SK-N-SH treated with all-trans-retinoic acid at 6 μM for 48 hours (cell line): ENCODE results near the gene EXOC4.

Experiments
- ATAC-seq: fragments of 200-7000 bp; cut with Tn5 transposase; 3 replicates; pipeline ENCODE4 v1.9.1; 2020; ENCODE audit warnings: mild to moderate bottlenecking, moderate library complexity
- ARNTL ChIP-seq: fragments of 450-650 bp; formaldehyde crosslinking; IDR thresholded peaks from 2 replicates; pipeline ENCODE4 v1.5.0; 2020; ENCODE audit warnings: low read depth, mild to moderate bottlenecking, moderate library complexity, borderline replicate concordance
- BACH2 ChIP-seq: fragments of 250-450 bp; sonication (Bioruptor Pico); IDR thresholded peaks from 2 replicates; pipeline ENCODE4 v1.9.0; 2021; ENCODE audit warnings: mild to moderate bottlenecking, borderline replicate concordance
- CSDC2 ChIP-seq: fragments of 250-450 bp; sonication (Bioruptor Pico); IDR thresholded peaks from 2 replicates; pipeline ENCODE4 v1.5.0; 2020; ENCODE audit warnings: mild to moderate bottlenecking, moderate library complexity
- CSRNP3 ChIP-seq: fragments of 250-450 bp; sonication (Bioruptor Pico); IDR thresholded peaks from 2 replicates; pipeline ENCODE4 v1.5.1; 2021; ENCODE audit warnings: mild to moderate bottlenecking, moderate library complexity
- GLIS3 ChIP-seq: fragments of 250-450 bp; sonication (Bioruptor Pico); IDR thresholded peaks from 2 replicates; pipeline ENCODE4 v1.5.0; 2020; ENCODE audit warnings: mild to moderate bottlenecking, moderate library complexity
- ISL1 ChIP-seq: fragments of 250-450 bp; sonication (Bioruptor Pico); IDR thresholded peaks from 2 replicates; pipeline ENCODE4 v2.1.2; 2022; ENCODE audit warnings: mild to moderate bottlenecking, moderate library complexity
- OSR1 ChIP-seq: fragments of 250-450 bp; sonication (Bioruptor Pico); IDR thresholded peaks from 2 replicates; pipeline ENCODE4 v1.8.0; 2022; ENCODE audit warnings: moderate library complexity, mild to moderate bottlenecking, inconsistent platforms
- POU6F1 ChIP-seq: fragments of 250-450 bp; sonication (Bioruptor Pico); IDR thresholded peaks from 2 replicates; pipeline ENCODE4 v1.8.0; 2021; ENCODE audit warnings: low read depth, mild to moderate bottlenecking, moderate library complexity, borderline replicate concordance
- RARB ChIP-seq: fragments of 250-450 bp; sonication (Bioruptor Pico); IDR thresholded peaks from 2 replicates; pipeline ENCODE4 v1.8.0; 2021; ENCODE audit warnings: mild to moderate bottlenecking, moderate library complexity
- SNAI2 ChIP-seq: fragments of 250-450 bp; sonication (Bioruptor Pico); IDR thresholded peaks from 2 replicates; pipeline ENCODE4 v1.5.0; 2020; ENCODE audit warnings: mild to moderate bottlenecking, moderate library complexity
- TCF4 ChIP-seq: fragments of 250-450 bp; sonication (Bioruptor Pico); IDR thresholded peaks from 2 replicates; pipeline ENCODE4 v1.8.0; 2021; ENCODE audit warnings: mild to moderate bottlenecking, moderate library complexity, borderline replicate concordance
- TOX ChIP-seq: fragments of 250-450 bp; sonication (Bioruptor Pico); IDR thresholded peaks from 2 replicates; pipeline ENCODE4 v1.8.0; 2021; ENCODE audit warnings: mild to moderate bottlenecking, moderate library complexity, borderline replicate concordance
- TSHZ2 ChIP-seq: fragments of 250-450 bp; sonication (Bioruptor Pico); IDR thresholded peaks from 2 replicates; pipeline ENCODE4 v1.5.0; 2020; ENCODE audit warnings: mild to moderate bottlenecking, moderate library complexity
- ZC3H10 ChIP-seq: fragments of 250-450 bp; sonication (Bioruptor Pico); IDR thresholded peaks from 2 replicates; pipeline ENCODE4 v1.5.1; 2021; ENCODE audit warnings: mild to moderate bottlenecking, moderate library complexity
- ZFP3 ChIP-seq: fragments of 250-450 bp; sonication (Bioruptor Pico); IDR thresholded peaks from 2 replicates; pipeline ENCODE4 v1.5.0; 2020; ENCODE audit warnings: mild to moderate bottlenecking, moderate library complexity
- ZFP30 ChIP-seq: fragments of 450-650 bp; formaldehyde crosslinking; IDR thresholded peaks from 2 replicates; pipeline ENCODE4 v1.5.0; 2022; ENCODE audit warnings: mild to moderate bottlenecking, moderate library complexity
- ZNF565 ChIP-seq: fragments of 450-650 bp; formaldehyde crosslinking; conservative IDR thresholded peaks from 2 replicates; pipeline ENCODE4 v1.5.0; 2020; ENCODE audit warnings: low read depth, mild to moderate bottlenecking, moderate library complexity
- ZNF70 ChIP-seq: fragments of 450-650 bp; formaldehyde crosslinking; IDR thresholded peaks from 2 replicates; pipeline ENCODE4 v1.5.0; 2020; ENCODE audit warnings: mild to moderate bottlenecking, moderate library complexity
- ZNF8 ChIP-seq: fragments of 450-650 bp; formaldehyde crosslinking; IDR thresholded peaks from 2 replicates; pipeline ENCODE4 v1.5.0; 2020; ENCODE audit warnings: mild to moderate bottlenecking, moderate library complexity
- TF ChIP-seq, protein P1 (sequence below): fragments of 250-450 bp; sonication (Bioruptor Pico); IDR thresholded peaks from 2 replicates; pipeline ENCODE4 v1.8.0; 2020; ENCODE audit warnings: mild to moderate bottlenecking, moderate library complexity, borderline replicate concordance
- TF ChIP-seq, protein P2 (sequence below): fragments of 250-450 bp; sonication (Bioruptor Pico); IDR thresholded peaks from 2 replicates; pipeline ENCODE4 v1.5.1; 2020; ENCODE audit warnings: low read depth, mild to moderate bottlenecking, moderate library complexity

The EXOC4 gene

DNA sequence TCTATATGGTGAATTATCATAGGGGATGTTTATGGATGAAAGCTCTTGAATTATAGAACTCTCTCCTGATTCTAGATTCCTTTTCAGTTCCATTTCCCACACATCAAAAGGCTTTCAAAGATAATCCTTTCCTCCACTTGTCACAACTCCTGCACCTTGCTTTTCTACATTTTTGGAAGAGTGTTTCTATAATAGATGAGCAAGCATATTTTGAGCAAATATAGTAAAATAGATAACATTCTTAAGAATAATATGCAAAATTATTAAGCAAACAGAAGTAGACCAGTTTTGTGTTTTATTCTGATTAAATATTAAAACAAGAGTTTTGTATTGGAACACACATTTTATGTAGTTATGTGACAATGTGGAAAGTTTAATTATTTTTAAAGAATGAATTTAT lies 340.7 kb downstream of the EXOC4 start:
- ATAC-seq = no peak
- no peak for TF ChIP-seq TOX
- TF ChIP-seq ZNF70 = no peak
- no peak for TF ChIP-seq POU6F1 (CRISPR knock-in tag)
- TF ChIP-seq OSR1 = no peak
- no peak for TF ChIP-seq ZFP3
- TF ChIP-seq CSDC2 = no peak
- no peak for TF ChIP-seq ISL1 (CRISPR knock-in tag)
- no peak for TF ChIP-seq TSHZ2
- TF ChIP-seq BACH2 (CRISPR knock-in tag) = no peak
- TF ChIP-seq RARB (CRISPR knock-in tag) = no peak
- TF ChIP-seq, protein P1, sequence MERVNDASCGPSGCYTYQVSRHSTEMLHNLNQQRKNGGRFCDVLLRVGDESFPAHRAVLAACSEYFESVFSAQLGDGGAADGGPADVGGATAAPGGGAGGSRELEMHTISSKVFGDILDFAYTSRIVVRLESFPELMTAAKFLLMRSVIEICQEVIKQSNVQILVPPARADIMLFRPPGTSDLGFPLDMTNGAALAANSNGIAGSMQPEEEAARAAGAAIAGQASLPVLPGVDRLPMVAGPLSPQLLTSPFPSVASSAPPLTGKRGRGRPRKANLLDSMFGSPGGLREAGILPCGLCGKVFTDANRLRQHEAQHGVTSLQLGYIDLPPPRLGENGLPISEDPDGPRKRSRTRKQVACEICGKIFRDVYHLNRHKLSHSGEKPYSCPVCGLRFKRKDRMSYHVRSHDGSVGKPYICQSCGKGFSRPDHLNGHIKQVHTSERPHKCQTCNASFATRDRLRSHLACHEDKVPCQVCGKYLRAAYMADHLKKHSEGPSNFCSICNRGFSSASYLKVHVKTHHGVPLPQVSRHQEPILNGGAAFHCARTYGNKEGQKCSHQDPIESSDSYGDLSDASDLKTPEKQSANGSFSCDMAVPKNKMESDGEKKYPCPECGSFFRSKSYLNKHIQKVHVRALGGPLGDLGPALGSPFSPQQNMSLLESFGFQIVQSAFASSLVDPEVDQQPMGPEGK (CRISPR knock-in tag) = no peak
- no peak for TF ChIP-seq ARNTL (CRISPR knock-in tag)
- no peak for TF ChIP-seq SNAI2
- TF ChIP-seq ZNF8 (CRISPR knock-in tag) = no peak
- TF ChIP-seq GLIS3 (CRISPR knock-in tag) = no peak
- TF ChIP-seq, protein P2, sequence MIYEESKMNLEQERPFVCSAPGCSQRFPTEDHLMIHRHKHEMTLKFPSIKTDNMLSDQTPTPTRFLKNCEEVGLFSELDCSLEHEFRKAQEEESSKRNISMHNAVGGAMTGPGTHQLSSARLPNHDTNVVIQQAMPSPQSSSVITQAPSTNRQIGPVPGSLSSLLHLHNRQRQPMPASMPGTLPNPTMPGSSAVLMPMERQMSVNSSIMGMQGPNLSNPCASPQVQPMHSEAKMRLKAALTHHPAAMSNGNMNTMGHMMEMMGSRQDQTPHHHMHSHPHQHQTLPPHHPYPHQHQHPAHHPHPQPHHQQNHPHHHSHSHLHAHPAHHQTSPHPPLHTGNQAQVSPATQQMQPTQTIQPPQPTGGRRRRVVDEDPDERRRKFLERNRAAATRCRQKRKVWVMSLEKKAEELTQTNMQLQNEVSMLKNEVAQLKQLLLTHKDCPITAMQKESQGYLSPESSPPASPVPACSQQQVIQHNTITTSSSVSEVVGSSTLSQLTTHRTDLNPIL (CRISPR knock-in tag) = no peak

- no peak for ATAC-seq
- TF ChIP-seq ARNTL (CRISPR knock-in tag) (no peak), GLIS3 (CRISPR knock-in tag) (no peak), TCF4 (CRISPR knock-in tag) (no peak), ZC3H10 (CRISPR knock-in tag) (no peak), ZNF8 (CRISPR knock-in tag) (no peak), TSHZ2 (no peak), CSRNP3 (CRISPR knock-in tag) (no peak), CSDC2 (no peak), RARB (CRISPR knock-in tag) (no peak), POU6F1 (CRISPR knock-in tag) (no peak), OSR1 (no peak), ZFP3 (no peak), ZFP30 (no peak), TOX (no peak), ZNF565 (no peak), SNAI2 (no peak)
- TF ChIP-seq, protein P1 (CRISPR knock-in tag) = no peak
These were observed 348.7 kb downstream of the EXOC4 start for GRCh38 chr7:133601617-133602016.
